Gastrocnemius medialis (tissue), 4 donors: ENCODE results near the gene ASB1. TPM values are rescaled to one million over a fixed set of nuclear protein-coding genes. Genes with fewer than 3 reads are reported as not detected.

Experiments
- ATAC-seq, 2 donors: fragments of 150-250 bp; one replicate each; pipeline ENCODE4 v1.9.1; 2016
- DNase-seq, 2 donors: peaks; one replicate each; pipeline ENCODE4 v3.0.0-alpha.2; 2019
- H3K27ac ChIP-seq, 4 donors: fragments of 200-600 bp; sonication (generic); 1 replicate in 1 of 4; 2 replicates in 3 of 4; pipeline ENCODE4 v1.5.1; 2016 to 2018; ENCODE audit warnings: mild to moderate bottlenecking in 2 of 4, moderate library complexity in 1 of 4
- H3K27me3 ChIP-seq, 3 donors: fragments of 200-600 bp; sonication (generic) in 2 of 3; 1 replicate in 1 of 3; 2 replicates in 2 of 3; pipeline versions ENCODE4 v1.5.1 to v1.6.0; 2016 to 2019; ENCODE audit warnings: mild to moderate bottlenecking in 1 of 3, moderate library complexity in 1 of 3
- H3K36me3 ChIP-seq, 2 donors: fragments of 200-600 bp; sonication (generic) in 1 of 2; one replicate each; pipeline ENCODE4 v1.5.1; 2017 to 2018
- H3K4me1 ChIP-seq, 2 donors: fragments of 200-600 bp; sonication (generic) in 1 of 2; one replicate each; pipeline ENCODE4 v1.5.1; 2016 to 2017; ENCODE audit warnings: mild to moderate bottlenecking in 2 of 2
- H3K4me3 ChIP-seq, 4 donors: fragments of 200-600 bp; sonication (generic) in 3 of 4; 1 replicate in 1 of 4; 2 replicates in 3 of 4; pipeline ENCODE4 v1.5.1; 2016 to 2019; ENCODE audit warnings: mild to moderate bottlenecking in 2 of 4
- H3K9me3 ChIP-seq, 3 donors: fragments of 200-600 bp; sonication (generic) in 2 of 3; 1 replicate in 1 of 3; 2 replicates in 2 of 3; pipeline ENCODE4 v1.5.1; 2016 to 2019
- POLR2A ChIP-seq, 2 donors: fragments of 450-650 bp; IDR thresholded peaks; one replicate each; pipeline ENCODE4 v1.6.1; 2017; ENCODE audit warnings: antibody characterized with exemption in 2 of 2, mild to moderate bottlenecking in 2 of 2, moderate library complexity in 2 of 2
- in situ Hi-C, 4 donors: fragments of 200-750 bp; cut with MboI; loops; one replicate each; pipeline versions ENCODE4 v1.15.0 to v1.8.0; 2017; ENCODE audit warnings: low sequenced_read_pairs in 4 of 4
- intact Hi-C: fragments of 100-400 bp; cut with DNase I; formaldehyde crosslinking; loops from one replicate; pipeline ENCODE4 v1.15.1; 2023; ENCODE audit warnings: low total_unique reads
- total RNA-seq, 4 donors: library from RNA; depleted of rRNA; stranded (reverse); fragments of >200 nt; gene quantifications; one replicate each; pipeline versions ENCODE4 v1.1.0 to v1.2.3, GENCODE V29; 2016
- TF ChIP-seq, protein P1 (sequence below), 5 experiments: fragments of 450-650 bp in 3 of 5; fragments of 200-600 bp in 2 of 5; sonication (generic) in 2 of 5; IDR thresholded peaks in 4 of 5; conservative IDR thresholded peaks in 1 of 5; 1 replicate in 4 of 5; 2 replicates in 1 of 5; pipeline ENCODE4 v1.5.1; 2016 to 2019; ENCODE audit warnings: antibody characterized with exemption in 5 of 5, mild to moderate bottlenecking in 3 of 5, moderate library complexity in 3 of 5

Gene ASB1
- total RNA-seq, 4 donors from 2014 or later: 17.1 to 33.6 (median 26.3) TPM

DNA sequence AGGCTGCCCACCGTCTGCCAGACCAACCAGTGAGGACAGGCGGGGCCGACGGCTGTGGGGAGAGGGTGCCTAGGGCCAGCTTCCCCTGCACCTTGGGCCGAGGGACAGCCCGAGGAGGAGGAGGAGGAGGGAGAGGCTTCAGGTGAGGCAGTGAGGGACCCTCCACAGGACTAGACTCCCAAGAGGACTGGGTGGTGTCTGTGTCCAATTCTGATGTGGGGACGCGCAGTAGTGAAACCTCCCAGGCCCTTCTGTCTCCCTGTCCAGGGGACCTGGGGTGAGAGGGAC, 19.8 kb upstream of the ASB1 start:
- TF ChIP-seq, protein P1, sequence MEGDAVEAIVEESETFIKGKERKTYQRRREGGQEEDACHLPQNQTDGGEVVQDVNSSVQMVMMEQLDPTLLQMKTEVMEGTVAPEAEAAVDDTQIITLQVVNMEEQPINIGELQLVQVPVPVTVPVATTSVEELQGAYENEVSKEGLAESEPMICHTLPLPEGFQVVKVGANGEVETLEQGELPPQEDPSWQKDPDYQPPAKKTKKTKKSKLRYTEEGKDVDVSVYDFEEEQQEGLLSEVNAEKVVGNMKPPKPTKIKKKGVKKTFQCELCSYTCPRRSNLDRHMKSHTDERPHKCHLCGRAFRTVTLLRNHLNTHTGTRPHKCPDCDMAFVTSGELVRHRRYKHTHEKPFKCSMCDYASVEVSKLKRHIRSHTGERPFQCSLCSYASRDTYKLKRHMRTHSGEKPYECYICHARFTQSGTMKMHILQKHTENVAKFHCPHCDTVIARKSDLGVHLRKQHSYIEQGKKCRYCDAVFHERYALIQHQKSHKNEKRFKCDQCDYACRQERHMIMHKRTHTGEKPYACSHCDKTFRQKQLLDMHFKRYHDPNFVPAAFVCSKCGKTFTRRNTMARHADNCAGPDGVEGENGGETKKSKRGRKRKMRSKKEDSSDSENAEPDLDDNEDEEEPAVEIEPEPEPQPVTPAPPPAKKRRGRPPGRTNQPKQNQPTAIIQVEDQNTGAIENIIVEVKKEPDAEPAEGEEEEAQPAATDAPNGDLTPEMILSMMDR (IDR thresholded peaks at IDR 0.05 in 4 of 5, conservative IDR thresholded peaks at IDR 0.05 in 1 of 5): no peak
- no peak for TF ChIP-seq POLR2A (IDR thresholded peaks at IDR 0.05)
- in situ Hi-C loops: no loop called here
- DNase-seq (no peak), ATAC-seq (no peak)
- no peak overlapping the region for H3K4me3 ChIP-seq
- H3K27me3 ChIP-seq: no peaks in the 10 kb centered on the region
- H3K36me3 ChIP-seq: peaks cover 0 to 3% of the 10 kb centered on the region in 2 donors
- intact Hi-C loops: no loop called here
- no peaks in the 10 kb centered on the region for H3K4me1 ChIP-seq
- no peaks in the 10 kb centered on the region for H3K9me3 ChIP-seq
- no peak overlapping the region for H3K27ac ChIP-seq

DNA sequence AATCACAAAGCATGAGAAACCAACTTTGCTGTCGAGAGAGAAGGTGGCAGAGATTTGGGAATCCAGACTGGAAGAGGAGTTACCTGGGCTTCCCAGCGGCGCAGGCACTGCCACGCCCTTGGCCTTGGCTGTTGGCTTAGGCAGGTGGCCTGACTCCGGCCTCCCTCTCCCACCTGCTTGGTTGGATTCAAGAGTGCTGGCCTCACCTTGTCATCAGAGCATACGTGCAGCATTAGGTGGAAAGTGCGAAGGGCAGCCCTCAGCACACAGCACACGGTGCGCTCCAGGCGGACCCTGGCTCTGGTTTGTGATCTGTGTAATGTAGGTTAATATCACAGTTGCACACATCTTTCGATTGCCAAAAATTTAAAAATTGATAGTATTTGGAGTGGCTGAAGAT, 19.2 kb upstream of the ASB1 start:
- no peak for ATAC-seq
- TF ChIP-seq, protein P1 (IDR thresholded peaks at IDR 0.05 in 4 of 5, conservative IDR thresholded peaks at IDR 0.05 in 1 of 5): no peak
- TF ChIP-seq POLR2A (IDR thresholded peaks at IDR 0.05): no peak
- Histone ChIP-seq H3K4me3 (no peak overlapping the region), H3K9me3 (no peaks in the 10 kb centered on the region), H3K27ac (no peak overlapping the region), H3K36me3 (peaks cover 0 to 3% of the 10 kb centered on the region in 2 donors), H3K4me1 (no peaks in the 10 kb centered on the region), H3K27me3 (no peaks in the 10 kb centered on the region)
- no peak for DNase-seq
- intact Hi-C loops (no loop called here), in situ Hi-C loops (no loop called here)

DNA sequence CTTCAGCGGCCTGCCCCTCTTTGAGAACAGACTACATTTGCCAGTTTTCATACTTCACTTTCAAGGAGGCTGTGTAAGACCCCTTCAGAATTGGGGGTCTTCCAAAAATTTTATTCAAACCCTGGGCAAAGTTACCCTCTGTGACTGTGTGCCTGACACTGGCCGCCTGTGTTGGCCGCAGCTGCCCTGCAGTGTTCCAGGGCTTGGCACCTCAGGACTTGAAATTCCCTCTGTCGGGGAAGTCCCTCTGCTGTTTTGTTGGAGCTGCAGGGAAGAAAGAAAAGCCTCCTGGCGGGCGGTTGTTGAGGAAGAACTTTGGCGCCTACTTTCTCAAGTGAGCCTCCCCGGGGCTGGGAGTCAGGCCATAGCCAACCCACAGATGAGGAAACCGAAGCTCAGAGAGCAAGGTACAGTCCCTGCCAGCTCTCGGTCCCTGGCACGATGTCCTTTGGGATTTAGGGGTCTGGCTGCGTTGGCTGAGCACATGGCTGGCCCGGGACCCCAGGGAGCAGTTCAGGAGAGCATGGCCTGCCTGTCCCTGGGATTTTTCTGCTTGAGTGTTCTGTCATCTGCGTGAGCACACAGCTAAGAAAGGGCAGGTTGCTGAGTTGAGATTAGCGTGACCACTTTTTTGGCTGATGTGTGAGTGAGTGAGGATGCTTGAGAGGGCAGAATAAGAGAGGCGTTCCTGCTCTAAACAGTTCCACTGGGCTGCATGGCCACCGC, 17.9 kb upstream of the ASB1 start:
- ATAC-seq (no peak), DNase-seq (no peak)
- TF ChIP-seq, protein P1 (IDR thresholded peaks at IDR 0.05 in 4 of 5, conservative IDR thresholded peaks at IDR 0.05 in 1 of 5): no peak
- TF ChIP-seq POLR2A (IDR thresholded peaks at IDR 0.05): no peak
- no peaks in the 10 kb centered on the region for H3K36me3 ChIP-seq
- no peaks in the 10 kb centered on the region for H3K4me1 ChIP-seq
- intact Hi-C loops (no loop called here), in situ Hi-C loops (no loop called here)
- H3K9me3 ChIP-seq: no peaks in the 10 kb centered on the region
- H3K27ac ChIP-seq: no peak overlapping the region
- no peaks in the 10 kb centered on the region for H3K27me3 ChIP-seq
- H3K4me3 ChIP-seq: no peak overlapping the region

DNA sequence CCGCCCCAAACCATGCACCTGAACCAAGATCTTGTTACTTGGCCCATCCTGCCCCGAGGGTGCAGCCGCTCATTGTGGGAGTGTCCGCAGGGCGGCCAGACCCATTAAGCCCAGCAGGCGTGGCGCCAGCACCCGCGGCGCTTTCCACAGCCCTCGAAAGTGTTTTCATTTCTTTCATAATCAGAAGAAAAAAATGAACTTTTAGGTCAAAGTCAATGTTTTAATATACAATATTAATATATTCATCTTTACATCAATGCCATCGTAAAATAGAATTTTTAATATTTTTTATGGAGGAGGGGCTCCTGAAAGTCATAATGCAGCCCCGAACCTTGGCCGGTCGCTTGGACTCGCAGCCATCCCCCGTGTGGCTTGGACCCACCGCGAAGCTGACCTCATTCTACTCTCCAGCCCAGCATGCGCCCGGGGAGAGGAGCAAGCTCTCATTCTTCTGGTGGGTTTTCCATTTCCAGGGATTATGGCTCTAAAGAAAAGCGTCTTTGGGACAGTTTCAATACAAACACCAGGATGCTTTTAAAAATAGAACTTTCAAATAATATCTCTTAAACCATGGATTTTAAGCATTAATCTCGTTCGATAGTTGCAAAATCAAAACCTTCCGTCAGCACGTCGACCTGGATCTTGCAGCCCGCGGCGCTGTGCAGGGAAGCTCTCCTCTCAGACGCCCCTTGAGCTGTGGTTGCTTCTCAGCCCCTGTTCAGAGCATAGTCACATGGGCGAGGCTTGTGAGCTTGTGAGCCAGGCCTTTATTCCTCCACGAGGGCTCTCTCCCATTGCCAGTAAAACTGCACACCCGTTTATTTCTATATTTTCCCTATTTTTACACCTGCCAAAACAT, 17.2 kb upstream of the ASB1 start:
- no peak overlapping the region for H3K27ac ChIP-seq

More for the DNA sequence above, 17.2 kb upstream of the ASB1 start:
- Histone ChIP-seq H3K36me3 (no peaks in the 10 kb centered on the region), H3K4me1 (no peaks in the 10 kb centered on the region), H3K9me3 (no peaks in the 10 kb centered on the region), H3K4me3 (no peak overlapping the region), H3K27me3 (no peaks in the 10 kb centered on the region)
- in situ Hi-C loops (no loop called here), intact Hi-C loops (no loop called here)
- DNase-seq (no peak), ATAC-seq (no peak)
- no peak for TF ChIP-seq POLR2A (IDR thresholded peaks at IDR 0.05)
- TF ChIP-seq, protein P1 (IDR thresholded peaks at IDR 0.05 in 4 of 5, conservative IDR thresholded peaks at IDR 0.05 in 1 of 5): no peak
